Loucy (cell line): ENCODE results near the gene HRH2.

Experiments
- H2AFZ ChIP-seq: fragments of 200-600 bp; sonication (generic); 2 replicates; pipeline ENCODE4 v1.6.0; 2016; ENCODE audit warnings: antibody characterized with exemption, mild to moderate bottlenecking, low read length, moderate library complexity
- H3F3A ChIP-seq: fragments of 200-600 bp; 2 replicates; pipeline ENCODE4 v1.6.0; 2016; ENCODE audit warnings: antibody characterized with exemption, low read depth, mild to moderate bottlenecking
- H3K27me3 ChIP-seq: fragments of 200-600 bp; sonication (generic); 2 replicates; pipeline ENCODE4 v1.6.1; 2014; ENCODE audit warnings: low read length, mild to moderate bottlenecking; ENCODE audit not compliant: insufficient read depth, poor library complexity, severe bottlenecking
- H3K36me3 ChIP-seq: fragments of 200-600 bp; sonication (generic); 2 replicates; pipeline ENCODE4 v1.6.1; 2016; ENCODE audit warnings: low read length; ENCODE audit not compliant: insufficient read depth
- H3K4me1 ChIP-seq: fragments of 200-600 bp; sonication (generic); 2 replicates; pipeline ENCODE4 v1.5.1; 2014; ENCODE audit warnings: low read length, mild to moderate bottlenecking; ENCODE audit not compliant: insufficient read depth, poor library complexity, severe bottlenecking
- H3K4me2 ChIP-seq: fragments of 200-600 bp; sonication (generic); 2 replicates; pipeline ENCODE4 v1.6.0; 2014; ENCODE audit warnings: antibody characterized with exemption, low read length, low read depth, mild to moderate bottlenecking; ENCODE audit not compliant: poor library complexity, severe bottlenecking
- H3K4me3 ChIP-seq: fragments of 200-600 bp; sonication (generic); 2 replicates; pipeline ENCODE4 v1.5.1; 2014; ENCODE audit warnings: low read length, mild to moderate bottlenecking, mixed read lengths; ENCODE audit not compliant: poor library complexity, severe bottlenecking
- H3K79me2 ChIP-seq: fragments of 200-600 bp; sonication (generic); 2 replicates; pipeline ENCODE4 v1.6.1; 2014; ENCODE audit warnings: low read length; ENCODE audit not compliant: insufficient read depth
- H3K9ac ChIP-seq: fragments of 200-600 bp; sonication (generic); 2 replicates; pipeline ENCODE4 v1.6.0; 2014; ENCODE audit warnings: mild to moderate bottlenecking, low read depth, low read length, moderate library complexity; ENCODE audit not compliant: poor library complexity, severe bottlenecking
- H3K9me2 ChIP-seq: fragments of 200-600 bp; sonication (generic); replicated peaks from 2 replicates; pipeline ENCODE4 v1.6.1; 2016; ENCODE audit warnings: low read depth, low read length, mixed read lengths
- H3K9me3 ChIP-seq: fragments of 200-600 bp; sonication (generic); 2 replicates; pipeline ENCODE4 v1.6.1; 2014; ENCODE audit warnings: mild to moderate bottlenecking, antibody characterized with exemption, low read length, low read depth; ENCODE audit not compliant: insufficient read depth
- H4K20me1 ChIP-seq: fragments of 200-600 bp; sonication (generic); 2 replicates; pipeline ENCODE4 v1.6.0; 2014; ENCODE audit warnings: antibody characterized with exemption, low read length, mild to moderate bottlenecking; ENCODE audit not compliant: insufficient read depth, poor library complexity, severe bottlenecking
- CTCF ChIP-seq: fragments of 200-600 bp; sonication (generic); conservative IDR thresholded peaks from 2 replicates; pipeline ENCODE4 v1.5.1; 2014; ENCODE audit warnings: mild to moderate bottlenecking, antibody characterized with exemption, low read length
- EZH2phosphoT487 ChIP-seq: fragments of 200-600 bp; IDR thresholded peaks from 2 replicates; pipeline ENCODE4 v1.6.1; 2018; ENCODE audit warnings: antibody characterized with exemption, mild to moderate bottlenecking, moderate library complexity, borderline replicate concordance

HRH2 gene

GRCh38 chr5:175681045-175681967 is 23.4 kb downstream of the HRH2 start:
- no peaks in the 10 kb centered on the region for H3K9me2 ChIP-seq
- no peaks in the 10 kb centered on the region for H3K9me3 ChIP-seq
- no peak overlapping the region for H3K4me3 ChIP-seq
- no peaks in the 10 kb centered on the region for H3F3A ChIP-seq
- no peak for TF ChIP-seq CTCF
- TF ChIP-seq EZH2phosphoT487: no peak
- no peak overlapping the region for H2AFZ ChIP-seq
- no peaks in the 10 kb centered on the region for H3K27me3 ChIP-seq
- H4K20me1 ChIP-seq: no peaks in the 10 kb centered on the region
- H3K9ac ChIP-seq: no peak overlapping the region
- no peak overlapping the region for H3K4me2 ChIP-seq
- no peaks in the 10 kb centered on the region for H3K4me1 ChIP-seq
- peaks cover 3% of the 10 kb centered on the region; the same call in 1 of the 2 replicates for H3K36me3 ChIP-seq
- H3K79me2 ChIP-seq: no peaks in the 10 kb centered on the region

GRCh38 chr5:175681968-175682340 is 24.1 kb downstream of the HRH2 start:
- H3K9me2 ChIP-seq: no peaks in the 10 kb centered on the region
- H3K9ac ChIP-seq: no peak overlapping the region
- no peaks in the 10 kb centered on the region for H3K79me2 ChIP-seq
- no peak for TF ChIP-seq EZH2phosphoT487
- TF ChIP-seq CTCF: no peak
- no peaks in the 10 kb centered on the region for H3K9me3 ChIP-seq
- no peaks in the 10 kb centered on the region for H4K20me1 ChIP-seq
- H2AFZ ChIP-seq: no peak overlapping the region
- no peaks in the 10 kb centered on the region for H3K27me3 ChIP-seq
- peaks cover 3% of the 10 kb centered on the region; the same call in 1 of the 2 replicates for H3K36me3 ChIP-seq
- no peak overlapping the region for H3K4me3 ChIP-seq
- no peaks in the 10 kb centered on the region for H3F3A ChIP-seq
- H3K4me2 ChIP-seq: no peak overlapping the region
- no peaks in the 10 kb centered on the region for H3K4me1 ChIP-seq

GRCh38 chr5:175682664-175683063 is 24.8 kb downstream of the HRH2 start:
- H3K4me3 ChIP-seq: no peak overlapping the region
- no peaks in the 10 kb centered on the region for H3F3A ChIP-seq
- H4K20me1 ChIP-seq: no peaks in the 10 kb centered on the region
- no peak overlapping the region for H3K4me2 ChIP-seq
- H3K4me1 ChIP-seq: no peaks in the 10 kb centered on the region
- H2AFZ ChIP-seq: no peak overlapping the region
- H3K36me3 ChIP-seq: peaks cover 3% of the 10 kb centered on the region; the same call in 1 of the 2 replicates
- H3K9me2 ChIP-seq: no peaks in the 10 kb centered on the region
- no peak overlapping the region for H3K9ac ChIP-seq
- H3K27me3 ChIP-seq: no peaks in the 10 kb centered on the region
- TF ChIP-seq CTCF: no peak
- TF ChIP-seq EZH2phosphoT487: no peak
- H3K79me2 ChIP-seq: no peaks in the 10 kb centered on the region
- no peaks in the 10 kb centered on the region for H3K9me3 ChIP-seq
